GM18868 (cell line): Measurements from ENCODE around the gene GLT8D2.

ENCODE experiments used
- ATAC-seq: cut with Tn5 transposase; IDR thresholded peaks from one replicate; pipeline ENCODE4 v1.9.1; 2021; ENCODE audit warnings: mild to moderate bottlenecking, moderate library complexity; ENCODE audit not compliant: unreplicated experiment

GLT8D2 gene

GRCh38 chr12:103955811-103956508 is 94.0 kb downstream of the GLT8D2 start:
- ATAC-seq: no peak

GRCh38 chr12:103952497-103952896 is 97.5 kb downstream of the GLT8D2 start:
- ATAC-seq: no peak

GRCh38 chr12:103948746-103949406 is 101.1 kb downstream of the GLT8D2 start:
- no peak for ATAC-seq

- no peak for ATAC-seq
Measured at GRCh38 chr12:103947871-103948555, 102.0 kb downstream of the GLT8D2 start.

- ATAC-seq: no peak
Measured at GRCh38 chr12:103944964-103945363, 105.0 kb downstream of the GLT8D2 start.
